Thyroid gland (tissue), 4 donors: ENCODE measurements around the gene BCAT1.

Source experiments
- CTCF ChIP-seq, 6 experiments: fragments of 200-600 bp in 3 of 6; fragments of 450-650 bp in 3 of 6; sonication (generic) in 3 of 6; IDR thresholded peaks; one replicate each; pipeline ENCODE4 v1.5.1; 2016 to 2019; ENCODE audit warnings: antibody characterized with exemption in 6 of 6, mild to moderate bottlenecking in 2 of 6, inconsistent platforms in 1 of 6, moderate library complexity in 1 of 6
- POLR2A ChIP-seq, 2 donors: fragments of 450-650 bp; IDR thresholded peaks; one replicate each; pipeline ENCODE4 v1.6.1; 2017; ENCODE audit warnings: antibody characterized with exemption in 2 of 2, mild to moderate bottlenecking in 2 of 2, moderate library complexity in 1 of 2

GRCh38 chr12:24833513-24833912, 115.4 kb downstream of the BCAT1 start:
- TF ChIP-seq CTCF (IDR thresholded peaks at IDR 0.05), result no peak
- no peak for TF ChIP-seq POLR2A (IDR thresholded peaks at IDR 0.05)
